NCI-H524 treated with DMSO at 0.1 percent for 48 hours (cell line): Measurements from ENCODE around the gene TRAF2.

ENCODE experiments used
- DNase-seq: peaks from one replicate; lab custom pipeline; 2025; lab: John Stamatoyannopoulos, UW

The TRAF2 gene

GRCh38 chr9:136847088-136847825, 39.1 kb upstream of the TRAF2 start:
- no peak for DNase-seq

- no peak for DNase-seq
Observed at GRCh38 chr9:136847826-136848392, 38.4 kb upstream of the TRAF2 start.

GRCh38 chr9:136848393-136849037, 37.8 kb upstream of the TRAF2 start:
- no peak for DNase-seq

GRCh38 chr9:136849038-136849959, 37.0 kb upstream of the TRAF2 start, which contains the start of gene PHPT1:
PHPT1 (plus strand) TSS chr9:136849409; CDS start chr9:136849431, 22 bp downstream.
- DNase-seq, result peak; percentile 97

- DNase-seq, result no peak
Observed at GRCh38 chr9:136849960-136850865, 36.1 kb upstream of the TRAF2 start.

- no peak for DNase-seq
Observed at GRCh38 chr9:136850866-136851775, 35.2 kb upstream of the TRAF2 start.

- no peak for DNase-seq
Observed at GRCh38 chr9:136851941-136852663, 34.2 kb upstream of the TRAF2 start, which contains the start of gene MAMDC4. MAMDC4 (plus strand) TSS chr9:136852346; CDS start chr9:136852417, 71 bp downstream.

- DNase-seq, result no peak
Observed at GRCh38 chr9:136852664-136853595, 33.4 kb upstream of the TRAF2 start.

- DNase-seq, result no peak
Observed at GRCh38 chr9:136853596-136854112, 32.7 kb upstream of the TRAF2 start.

- no peak for DNase-seq
Observed at GRCh38 chr9:136854113-136854841, 32.0 kb upstream of the TRAF2 start.

- DNase-seq, result no peak
Observed at GRCh38 chr9:136854842-136855460, 31.4 kb upstream of the TRAF2 start.

GRCh38 chr9:136855461-136856078, 30.7 kb upstream of the TRAF2 start:
- no peak for DNase-seq

- DNase-seq, result no peak
Observed at GRCh38 chr9:136856079-136856476, 30.2 kb upstream of the TRAF2 start.

GRCh38 chr9:136856541-136857141, 29.7 kb upstream of the TRAF2 start:
- DNase-seq, result no peak

GRCh38 chr9:136857166-136857565, 29.1 kb upstream of the TRAF2 start:
- DNase-seq, result no peak
